Stimulated activated CD4-positive, alpha-beta T cell treated with anti-CD3 and anti-CD28 coated beads, Interleukin-2, amount 100 ng/mL, for 24 hours (primary cell): ENCODE results near the gene PNLIPRP1.

Experiments
- DNase-seq, 2 donors: peaks; one replicate each; pipeline ENCODE4 v3.0.0-alpha.2; 2020

The PNLIPRP1 gene

GRCh38 chr10:116590590-116591444 is at the start of gene PNLIPRP1:
Gene PNLIPRP1 (plus strand): TSS chr10:116590959. CDS start chr10:116591130, 171 bp downstream.
- no peak for DNase-seq

GRCh38 chr10:116542007-116542677 is 48.6 kb upstream of the PNLIPRP1 start:
- DNase-seq: no peak

GRCh38 chr10:116545122-116545521 is 45.6 kb upstream of the PNLIPRP1 start:
- no peak for DNase-seq

GRCh38 chr10:116545756-116546155 is 45.0 kb upstream of the PNLIPRP1 start, which contains the start of gene PNLIP:
Gene PNLIP (plus strand): TSS chr10:116545931. CDS start chr10:116546093, 162 bp downstream.
- DNase-seq: no peak

- DNase-seq: no peak
These were observed 42.5 kb upstream of the PNLIPRP1 start for GRCh38 chr10:116548301-116548700.

GRCh38 chr10:116553378-116553980 is 37.3 kb upstream of the PNLIPRP1 start:
- DNase-seq: no peak

- DNase-seq: no peak
These were observed 36.1 kb upstream of the PNLIPRP1 start for GRCh38 chr10:116554628-116555027.

GRCh38 chr10:116555880-116556279 is 34.9 kb upstream of the PNLIPRP1 start:
- no peak for DNase-seq

GRCh38 chr10:116557305-116557880 is 33.4 kb upstream of the PNLIPRP1 start:
- no peak for DNase-seq

- no peak for DNase-seq
These were observed 25.2 kb upstream of the PNLIPRP1 start for GRCh38 chr10:116565534-116565933.

- no peak for DNase-seq
These were observed 23.8 kb upstream of the PNLIPRP1 start for GRCh38 chr10:116566932-116567331.

- DNase-seq: no peak
These were observed 23.4 kb upstream of the PNLIPRP1 start for GRCh38 chr10:116567335-116567734.

- DNase-seq: no peak
These were observed 16.0 kb upstream of the PNLIPRP1 start for GRCh38 chr10:116574797-116575196.

GRCh38 chr10:116587878-116588591 is 2.7 kb upstream of the PNLIPRP1 start:
- no peak for DNase-seq

- no peak for DNase-seq
These were observed 1.8 kb upstream of the PNLIPRP1 start for GRCh38 chr10:116588995-116589394.

GRCh38 chr10:116589926-116590325 is 833 bp upstream of the PNLIPRP1 start:
- no peak for DNase-seq

GRCh38 chr10:116593139-116593740 is 2.5 kb downstream of the PNLIPRP1 start:
- DNase-seq: no peak

GRCh38 chr10:116594525-116595035 is 3.8 kb downstream of the PNLIPRP1 start:
- no peak for DNase-seq

- DNase-seq: no peak
These were observed 5.3 kb downstream of the PNLIPRP1 start for GRCh38 chr10:116596062-116596461.

GRCh38 chr10:116597543-116597942 is 6.8 kb downstream of the PNLIPRP1 start:
- DNase-seq: no peak

GRCh38 chr10:116598329-116598728 is 7.6 kb downstream of the PNLIPRP1 start:
- no peak for DNase-seq

- DNase-seq: no peak
These were observed 9.2 kb downstream of the PNLIPRP1 start for GRCh38 chr10:116599991-116600390.
